ENCODE measurements around the gene ZNF407.

DNA sequence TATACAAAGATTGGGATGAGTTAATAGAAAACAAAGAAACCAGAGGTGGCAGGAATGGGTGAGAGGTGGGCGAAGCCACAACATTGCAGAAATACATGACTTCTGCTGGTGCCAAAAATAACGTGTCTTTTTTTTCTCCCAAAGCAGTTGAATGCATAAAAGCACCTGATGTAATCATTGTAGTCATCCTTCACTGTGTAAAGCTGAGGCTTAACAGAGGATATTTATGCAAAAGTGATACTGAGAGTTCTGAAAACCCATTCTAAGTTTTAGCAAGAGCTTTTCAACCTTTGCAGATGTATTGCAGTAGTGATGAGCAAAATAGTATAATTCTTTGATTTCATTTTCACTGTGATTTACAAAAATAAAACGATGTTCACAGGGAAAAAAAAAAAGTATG, 438.3 kb downstream of the ZNF407 start:
- TF ChIP-seq, protein P1, sequence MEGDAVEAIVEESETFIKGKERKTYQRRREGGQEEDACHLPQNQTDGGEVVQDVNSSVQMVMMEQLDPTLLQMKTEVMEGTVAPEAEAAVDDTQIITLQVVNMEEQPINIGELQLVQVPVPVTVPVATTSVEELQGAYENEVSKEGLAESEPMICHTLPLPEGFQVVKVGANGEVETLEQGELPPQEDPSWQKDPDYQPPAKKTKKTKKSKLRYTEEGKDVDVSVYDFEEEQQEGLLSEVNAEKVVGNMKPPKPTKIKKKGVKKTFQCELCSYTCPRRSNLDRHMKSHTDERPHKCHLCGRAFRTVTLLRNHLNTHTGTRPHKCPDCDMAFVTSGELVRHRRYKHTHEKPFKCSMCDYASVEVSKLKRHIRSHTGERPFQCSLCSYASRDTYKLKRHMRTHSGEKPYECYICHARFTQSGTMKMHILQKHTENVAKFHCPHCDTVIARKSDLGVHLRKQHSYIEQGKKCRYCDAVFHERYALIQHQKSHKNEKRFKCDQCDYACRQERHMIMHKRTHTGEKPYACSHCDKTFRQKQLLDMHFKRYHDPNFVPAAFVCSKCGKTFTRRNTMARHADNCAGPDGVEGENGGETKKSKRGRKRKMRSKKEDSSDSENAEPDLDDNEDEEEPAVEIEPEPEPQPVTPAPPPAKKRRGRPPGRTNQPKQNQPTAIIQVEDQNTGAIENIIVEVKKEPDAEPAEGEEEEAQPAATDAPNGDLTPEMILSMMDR (IDR thresholded peaks at IDR 0.05; ENCODE audit: insufficient read depth, low read length, poor library complexity, severe bottlenecking): no peak
- TF ChIP-seq EZH2phosphoT487 (conservative IDR thresholded peaks at IDR 0.05; ENCODE audit: low read length): no peak
